ENCODE results near the gene CYS1. TPM values are rescaled to one million over a fixed set of nuclear protein-coding genes. Genes with fewer than 3 reads are reported as not detected.

The CYS1 gene
- total and polyA plus RNA-seq, 2 of the 13 experiments (the other 11 are each of a cell fraction or from before 2014, with no cell fraction given), result 0.04 TPM; not detected in 1

DNA sequence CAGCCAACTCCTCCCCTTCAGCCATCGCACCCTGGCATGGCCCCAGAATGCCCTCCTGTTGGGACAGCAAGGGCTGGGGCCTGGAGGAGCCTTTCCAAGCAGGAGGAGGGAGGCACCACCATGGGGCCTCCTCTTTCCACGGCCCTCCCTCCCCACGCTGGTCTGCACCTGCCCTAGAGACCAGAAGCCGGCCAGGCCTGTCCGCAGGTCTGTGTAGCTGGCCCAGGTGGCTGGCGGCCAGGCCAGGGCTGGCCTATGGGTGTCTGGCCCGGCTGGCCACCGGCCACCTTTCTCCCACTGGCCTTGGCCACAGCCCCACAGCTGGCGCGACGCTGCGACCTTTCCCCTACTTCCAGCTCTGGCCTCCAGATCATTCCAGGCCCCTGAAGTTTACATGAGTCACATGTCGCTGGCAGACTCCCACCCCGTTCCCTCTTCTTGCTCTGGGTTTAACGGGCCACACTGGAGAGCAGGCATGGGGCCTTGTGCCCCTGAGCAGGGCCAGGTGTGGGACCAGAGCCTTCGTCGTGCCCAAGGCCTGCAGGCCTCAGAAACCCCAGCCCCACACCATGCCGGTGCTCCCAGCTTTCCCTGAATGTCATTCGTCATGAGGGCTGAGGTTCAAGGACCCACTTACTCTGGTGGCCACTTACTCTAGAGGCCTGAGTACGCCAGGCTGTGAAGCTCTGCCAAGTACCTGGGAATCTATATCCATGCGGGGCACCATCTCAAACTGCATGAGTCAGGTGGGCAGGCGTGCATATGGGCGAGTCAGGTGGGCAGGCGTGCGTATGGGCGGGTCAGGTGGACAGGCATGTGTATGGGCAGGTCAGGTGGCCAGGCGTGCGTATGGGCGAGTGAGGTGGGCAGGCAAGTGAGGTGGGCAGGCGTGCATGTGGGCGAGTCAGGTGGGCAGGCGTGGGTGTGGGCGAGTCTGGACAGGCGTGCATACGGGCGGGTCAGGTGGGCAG is 70.1 kb downstream of the CYS1 start (continued):
- TF ChIP-seq HDAC1 (CRISPR knock-in tag; IDR thresholded peaks at IDR 0.05) (0 out of 2 replicates have a peak, but pooled peaks have one; percentile 14), ETV6 (CRISPR knock-in tag; conservative IDR thresholded peaks at IDR 0.05) (no peak), ZNF232 (CRISPR knock-in tag; IDR thresholded peaks at IDR 0.05; ENCODE audit: borderline replicate concordance) (0 out of 2 replicates have a peak, but pooled peaks have one; percentile 24), ZNF3 (CRISPR knock-in tag; IDR thresholded peaks at IDR 0.05) (no peak), ATF7-NPFF (CRISPR knock-in tag; IDR thresholded peaks at IDR 0.05; ENCODE audit: low read depth) (0 out of 2 replicates have a peak, but pooled peaks have one; percentile 28), RXRA (CRISPR knock-in tag; IDR thresholded peaks at IDR 0.05) (peak; percentile 97), ZBTB7A (CRISPR knock-in tag; IDR thresholded peaks at IDR 0.05) (0 out of 2 replicates have a peak, but pooled peaks have one; percentile 27), TBL1XR1 (IDR thresholded peaks at IDR 0.05; ENCODE audit: borderline replicate concordance, low read length, partially characterized antibody) (peak; percentile 32), MAFG (CRISPR knock-in tag; IDR thresholded peaks at IDR 0.05) (0 out of 2 replicates have a peak, but pooled peaks have one; percentile 27), ZNF567 (CRISPR knock-in tag; IDR thresholded peaks at IDR 0.05; ENCODE audit: borderline replicate concordance) (no peak), PPARG (CRISPR knock-in tag; conservative IDR thresholded peaks at IDR 0.05) (peak; percentile 98), RFX5 (IDR thresholded peaks at IDR 0.05; ENCODE audit: low read depth, low read length) (peak; percentile 74), ZNF530 (CRISPR knock-in tag; IDR thresholded peaks at IDR 0.05; ENCODE audit: low read depth) (no peak), FOXK1 (CRISPR knock-in tag; IDR thresholded peaks at IDR 0.05; ENCODE audit: borderline replicate concordance, low read depth) (peak; percentile 17; the same call in 1 of the 2 replicates), RNF2 (conservative IDR thresholded peaks at IDR 0.05; ENCODE audit: low read depth) (peak; percentile 59; the same call in 1 of the 2 replicates), ZMAT3 (CRISPR knock-in tag; conservative IDR thresholded peaks at IDR 0.05) (peak; percentile 50; the same call in 1 of the 2 replicates), SAP130 (CRISPR knock-in tag; IDR thresholded peaks at IDR 0.05; ENCODE audit: low read depth) (0 out of 2 replicates have a peak, but pooled peaks have one; percentile 30)
- TF ChIP-seq, protein P1, sequence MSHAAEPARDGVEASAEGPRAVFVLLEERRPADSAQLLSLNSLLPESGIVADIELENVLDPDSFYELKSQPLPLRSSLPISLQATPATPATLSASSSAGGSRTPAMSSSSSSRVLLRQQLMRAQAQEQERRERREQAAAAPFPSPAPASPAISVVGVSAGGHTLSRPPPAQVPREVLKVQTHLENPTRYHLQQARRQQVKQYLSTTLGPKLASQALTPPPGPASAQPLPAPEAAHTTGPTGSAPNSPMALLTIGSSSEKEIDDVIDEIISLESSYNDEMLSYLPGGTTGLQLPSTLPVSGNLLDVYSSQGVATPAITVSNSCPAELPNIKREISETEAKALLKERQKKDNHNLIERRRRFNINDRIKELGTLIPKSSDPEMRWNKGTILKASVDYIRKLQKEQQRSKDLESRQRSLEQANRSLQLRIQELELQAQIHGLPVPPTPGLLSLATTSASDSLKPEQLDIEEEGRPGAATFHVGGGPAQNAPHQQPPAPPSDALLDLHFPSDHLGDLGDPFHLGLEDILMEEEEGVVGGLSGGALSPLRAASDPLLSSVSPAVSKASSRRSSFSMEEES (CRISPR knock-in tag; IDR thresholded peaks at IDR 0.05), result peak; percentile 33; the same call in 1 of the 2 replicates
- TF ChIP-seq, protein P2, sequence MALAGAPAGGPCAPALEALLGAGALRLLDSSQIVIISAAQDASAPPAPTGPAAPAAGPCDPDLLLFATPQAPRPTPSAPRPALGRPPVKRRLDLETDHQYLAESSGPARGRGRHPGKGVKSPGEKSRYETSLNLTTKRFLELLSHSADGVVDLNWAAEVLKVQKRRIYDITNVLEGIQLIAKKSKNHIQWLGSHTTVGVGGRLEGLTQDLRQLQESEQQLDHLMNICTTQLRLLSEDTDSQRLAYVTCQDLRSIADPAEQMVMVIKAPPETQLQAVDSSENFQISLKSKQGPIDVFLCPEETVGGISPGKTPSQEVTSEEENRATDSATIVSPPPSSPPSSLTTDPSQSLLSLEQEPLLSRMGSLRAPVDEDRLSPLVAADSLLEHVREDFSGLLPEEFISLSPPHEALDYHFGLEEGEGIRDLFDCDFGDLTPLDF (CRISPR knock-in tag; IDR thresholded peaks at IDR 0.05), result no peak
- TF ChIP-seq, protein P3, sequence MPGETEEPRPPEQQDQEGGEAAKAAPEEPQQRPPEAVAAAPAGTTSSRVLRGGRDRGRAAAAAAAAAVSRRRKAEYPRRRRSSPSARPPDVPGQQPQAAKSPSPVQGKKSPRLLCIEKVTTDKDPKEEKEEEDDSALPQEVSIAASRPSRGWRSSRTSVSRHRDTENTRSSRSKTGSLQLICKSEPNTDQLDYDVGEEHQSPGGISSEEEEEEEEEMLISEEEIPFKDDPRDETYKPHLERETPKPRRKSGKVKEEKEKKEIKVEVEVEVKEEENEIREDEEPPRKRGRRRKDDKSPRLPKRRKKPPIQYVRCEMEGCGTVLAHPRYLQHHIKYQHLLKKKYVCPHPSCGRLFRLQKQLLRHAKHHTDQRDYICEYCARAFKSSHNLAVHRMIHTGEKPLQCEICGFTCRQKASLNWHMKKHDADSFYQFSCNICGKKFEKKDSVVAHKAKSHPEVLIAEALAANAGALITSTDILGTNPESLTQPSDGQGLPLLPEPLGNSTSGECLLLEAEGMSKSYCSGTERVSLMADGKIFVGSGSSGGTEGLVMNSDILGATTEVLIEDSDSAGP (CRISPR knock-in tag; IDR thresholded peaks at IDR 0.05; ENCODE audit: borderline replicate concordance), result peak; percentile 54; the same call in 1 of the 2 replicates
- TF ChIP-seq, protein P4, sequence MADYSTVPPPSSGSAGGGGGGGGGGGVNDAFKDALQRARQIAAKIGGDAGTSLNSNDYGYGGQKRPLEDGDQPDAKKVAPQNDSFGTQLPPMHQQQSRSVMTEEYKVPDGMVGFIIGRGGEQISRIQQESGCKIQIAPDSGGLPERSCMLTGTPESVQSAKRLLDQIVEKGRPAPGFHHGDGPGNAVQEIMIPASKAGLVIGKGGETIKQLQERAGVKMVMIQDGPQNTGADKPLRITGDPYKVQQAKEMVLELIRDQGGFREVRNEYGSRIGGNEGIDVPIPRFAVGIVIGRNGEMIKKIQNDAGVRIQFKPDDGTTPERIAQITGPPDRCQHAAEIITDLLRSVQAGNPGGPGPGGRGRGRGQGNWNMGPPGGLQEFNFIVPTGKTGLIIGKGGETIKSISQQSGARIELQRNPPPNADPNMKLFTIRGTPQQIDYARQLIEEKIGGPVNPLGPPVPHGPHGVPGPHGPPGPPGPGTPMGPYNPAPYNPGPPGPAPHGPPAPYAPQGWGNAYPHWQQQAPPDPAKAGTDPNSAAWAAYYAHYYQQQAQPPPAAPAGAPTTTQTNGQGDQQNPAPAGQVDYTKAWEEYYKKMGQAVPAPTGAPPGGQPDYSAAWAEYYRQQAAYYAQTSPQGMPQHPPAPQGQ (CRISPR knock-in tag; IDR thresholded peaks at IDR 0.05; ENCODE audit: borderline replicate concordance), result no peak

All from HepG2 (cell line).